ENCODE data around the gene LINGO1.
A peak's percentile ranks its signal among the peaks of the same experiment; 100 is the strongest.

LINGO1 gene

DNA sequence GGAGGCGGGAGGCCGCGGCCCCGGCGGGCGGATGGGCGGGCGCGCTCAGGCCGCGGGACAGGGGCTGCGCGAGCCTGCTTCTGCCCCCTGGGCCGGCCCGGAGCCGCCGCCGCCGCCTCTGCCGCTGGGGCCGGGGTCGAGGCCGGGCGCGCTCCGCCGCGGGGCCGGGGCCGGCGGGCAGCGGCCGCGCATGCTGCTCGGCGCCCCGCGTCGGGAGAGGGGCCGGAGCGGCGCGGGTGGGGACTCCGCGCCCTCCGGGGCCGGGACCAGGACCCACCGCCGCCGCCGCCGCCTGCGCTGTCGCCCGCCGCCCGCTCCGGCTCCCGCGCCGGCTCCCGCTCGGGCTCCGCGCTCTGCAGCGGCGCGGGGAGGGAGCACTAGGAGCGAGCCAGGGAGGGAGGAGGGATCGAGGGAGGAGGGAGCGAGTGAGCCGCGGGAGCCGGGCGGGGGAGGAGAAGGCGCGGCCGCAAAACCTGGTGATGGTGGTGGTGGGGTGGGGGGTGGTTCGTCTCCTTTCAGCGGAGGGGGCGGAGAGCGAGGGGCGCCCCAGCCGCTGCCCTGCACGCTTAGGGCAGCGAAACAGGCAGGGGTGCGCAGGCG, at the start of gene LINGO1:
Gene LINGO1, minus strand, starts transcription at position 379 of the 600 bp plus-strand sequence. CDS start 597 bp downstream, outside the sequence.
- DNase-seq (ENCODE audit: low spot score): peak; percentile 51

DNA sequence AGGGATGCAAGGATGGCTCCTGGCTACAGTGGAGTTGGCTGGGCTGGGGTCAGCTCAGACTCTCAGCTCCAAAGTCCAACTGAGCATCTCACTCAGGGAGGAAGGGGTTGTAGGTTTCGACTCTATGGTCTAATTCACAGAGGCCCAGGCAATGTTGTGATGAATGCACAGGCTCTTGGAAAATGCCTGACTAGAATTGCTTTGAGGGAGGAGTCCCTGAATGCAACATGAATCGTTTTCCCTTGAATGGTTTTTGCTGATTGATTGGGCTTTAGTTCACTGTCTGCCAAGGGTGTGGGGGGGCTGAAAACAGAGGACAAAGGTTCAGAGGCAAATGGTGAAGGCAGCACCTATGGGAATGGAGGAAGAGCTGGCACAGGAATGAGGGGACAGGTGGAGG, 48.6 kb upstream of the LINGO1 start:
- no peak for DNase-seq (ENCODE audit: low spot score)

GRCh38 chr15:77676569-77677375, 44.1 kb upstream of the LINGO1 start:
- DNase-seq (ENCODE audit: low spot score): no peak

DNA sequence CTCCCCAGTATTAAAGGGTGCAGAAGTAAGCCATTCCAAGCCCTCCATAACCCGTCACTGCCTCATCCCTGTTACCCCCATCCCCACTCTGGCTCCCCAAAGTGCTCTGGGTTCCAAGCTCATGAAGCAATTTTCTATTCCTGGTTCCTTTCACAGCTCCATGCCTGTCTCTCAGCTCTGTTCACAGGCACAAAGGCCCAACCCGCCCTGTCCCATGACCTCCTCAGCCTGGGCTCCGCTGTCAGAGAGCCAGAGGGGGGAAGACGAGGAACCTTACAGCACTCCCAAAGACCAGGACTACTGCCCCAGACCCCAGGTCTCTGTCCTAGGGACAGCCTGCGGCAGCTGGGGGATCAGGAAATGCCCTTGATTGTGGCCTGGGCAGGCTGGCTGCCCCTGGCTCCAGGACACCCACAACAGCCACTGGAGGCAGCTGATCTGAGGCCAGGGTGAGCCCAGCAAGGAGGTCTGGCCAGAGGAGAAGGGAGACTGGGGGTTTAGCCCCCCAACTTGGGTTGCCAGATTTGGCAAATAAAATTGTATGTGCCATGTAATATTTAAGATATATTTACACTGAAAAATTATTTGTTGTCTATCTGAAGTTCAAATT, 43.2 kb upstream of the LINGO1 start:
- DNase-seq (ENCODE audit: low spot score): no peak

GRCh38 chr15:77674327-77674726, 41.6 kb upstream of the LINGO1 start:
- DNase-seq (ENCODE audit: low spot score): no peak

DNA sequence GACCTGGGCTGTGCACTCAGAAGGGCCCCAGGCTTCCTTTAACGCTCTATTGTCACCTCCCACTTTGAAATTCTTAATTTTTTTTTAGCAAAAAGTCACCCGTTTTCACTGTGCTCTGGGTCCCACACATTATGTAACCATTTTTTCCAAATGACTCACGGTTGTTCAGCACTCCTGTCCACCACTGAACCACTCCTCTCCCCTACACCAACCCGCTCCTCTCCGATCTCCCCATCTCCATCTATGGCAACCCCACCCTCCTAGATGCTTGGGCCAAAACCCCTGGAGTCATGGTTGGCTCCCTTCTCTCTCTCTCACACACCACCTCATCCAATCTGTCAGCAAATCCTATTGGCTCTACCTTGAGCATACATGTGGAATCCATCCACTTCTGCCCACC, 41.2 kb upstream of the LINGO1 start:
- DNase-seq (ENCODE audit: low spot score): no peak

DNA sequence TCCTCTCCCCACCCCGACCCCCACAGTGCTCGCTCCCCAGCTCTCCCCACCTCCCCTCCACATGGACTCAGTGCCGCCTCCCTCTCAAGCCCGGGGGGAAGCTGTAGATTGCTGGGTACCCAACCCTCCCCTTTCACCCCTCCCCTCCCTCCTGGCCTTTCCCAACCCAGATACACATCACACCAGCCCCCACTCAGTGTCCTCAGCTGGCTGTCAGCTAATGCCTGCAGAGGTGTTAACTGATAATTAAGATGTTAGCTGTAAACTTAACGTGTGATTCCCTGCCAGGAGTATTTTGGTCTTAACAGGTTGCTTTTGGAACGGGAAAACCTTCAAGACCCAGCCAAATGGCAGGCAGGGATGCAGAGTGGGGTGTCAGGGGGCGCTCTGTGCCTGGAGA, 39.4 kb upstream of the LINGO1 start:
- no peak for DNase-seq (ENCODE audit: low spot score)

DNA sequence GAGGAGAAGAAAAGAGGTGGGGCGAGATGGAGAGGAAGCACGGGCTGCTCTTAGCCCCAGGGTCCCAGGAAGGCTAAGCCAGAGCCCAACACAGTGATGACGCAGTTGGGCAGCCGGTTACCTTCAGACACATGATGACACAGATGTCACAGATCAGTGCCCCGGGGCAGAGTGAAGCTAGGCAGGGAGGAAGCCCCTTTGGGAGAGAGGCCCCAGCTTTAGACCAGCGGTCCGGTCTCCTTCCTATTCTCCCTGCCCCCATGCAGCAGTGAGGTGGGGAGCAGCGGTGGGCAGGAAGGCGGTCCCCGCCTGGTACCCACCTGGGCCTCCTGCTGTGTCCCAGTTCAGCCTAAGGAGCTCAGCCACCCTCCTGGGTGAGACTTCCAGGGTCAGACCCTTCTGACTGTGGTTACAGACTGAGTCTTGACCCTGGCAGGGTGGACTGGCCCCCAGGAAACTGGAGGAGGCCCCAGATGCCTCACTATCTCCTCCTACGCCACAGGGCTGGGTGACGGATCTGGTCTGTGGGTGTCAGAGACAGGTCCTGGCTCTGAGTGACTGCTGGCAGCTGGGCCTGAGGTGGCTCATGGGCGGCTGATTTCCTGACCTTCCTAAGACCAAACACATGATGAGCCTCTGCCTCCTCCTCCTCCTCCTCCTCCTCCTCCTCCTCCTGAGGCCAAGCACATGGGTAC, 38.8 kb upstream of the LINGO1 start:
- no peak for DNase-seq (ENCODE audit: low spot score)

DNA sequence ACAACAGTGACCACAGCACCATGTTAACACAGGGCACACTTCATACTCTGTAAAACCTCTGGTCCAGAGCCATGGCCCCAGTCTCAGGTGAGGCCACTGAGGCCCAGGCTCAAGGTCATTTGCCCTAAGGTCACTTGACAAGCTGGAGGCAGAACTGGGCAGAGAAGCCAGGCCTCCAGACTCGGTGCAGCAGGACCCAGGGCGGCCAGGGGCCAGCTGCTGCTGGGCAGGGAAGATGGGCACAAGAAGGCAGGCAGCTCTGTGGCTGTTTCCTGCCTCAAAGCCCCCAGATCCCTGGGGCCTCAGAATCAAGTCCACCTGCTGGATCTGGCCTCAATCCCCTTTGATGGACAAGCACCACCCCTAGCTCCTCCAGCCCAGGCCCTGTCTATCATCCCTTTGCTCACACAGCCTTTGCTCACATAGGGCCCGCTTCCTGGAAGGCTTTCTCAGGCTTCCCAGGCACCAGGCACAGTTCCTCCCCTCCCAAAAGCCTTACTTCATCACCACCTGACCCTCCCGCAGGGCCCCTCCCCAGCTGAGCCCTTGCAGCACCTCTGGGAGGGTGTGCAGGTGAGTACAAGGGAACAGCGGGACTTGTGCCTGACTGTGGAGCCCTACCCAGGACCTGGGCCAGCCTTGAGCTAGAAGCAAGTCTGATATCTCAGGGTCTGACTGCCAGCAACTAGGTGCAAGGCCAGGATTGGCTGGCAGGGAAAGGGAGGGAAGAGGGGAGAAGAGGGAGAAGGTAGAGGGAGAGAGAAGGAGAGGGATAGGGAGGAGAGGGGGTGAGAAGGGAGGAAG, 38.0 kb upstream of the LINGO1 start:
- no peak for DNase-seq (ENCODE audit: low spot score)

DNA sequence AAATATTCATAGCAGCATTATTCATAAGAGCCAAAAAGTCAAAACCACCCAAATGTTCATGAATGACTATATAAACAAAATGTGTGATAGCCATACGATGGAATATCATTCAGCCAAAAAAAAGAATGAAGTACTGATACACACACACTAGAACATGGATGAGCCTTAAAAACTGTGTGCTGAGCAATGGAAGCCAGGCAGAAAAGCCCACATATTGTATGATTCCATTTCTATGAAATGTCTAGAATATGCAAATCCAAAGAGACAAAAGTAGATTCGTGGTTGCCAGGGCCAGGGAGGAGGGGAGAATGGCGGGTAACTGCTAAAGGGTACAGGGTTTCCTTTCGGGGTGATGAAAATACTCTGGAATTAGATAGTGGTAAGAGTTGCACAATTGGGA, 37.2 kb upstream of the LINGO1 start:
- no peak for DNase-seq (ENCODE audit: low spot score)

GRCh38 chr15:77667338-77668234, 34.9 kb upstream of the LINGO1 start:
- DNase-seq (ENCODE audit: low spot score): no peak

GRCh38 chr15:77666296-77666660, 33.6 kb upstream of the LINGO1 start:
- no peak for DNase-seq (ENCODE audit: low spot score)

- DNase-seq (ENCODE audit: low spot score): no peak
Observed at GRCh38 chr15:77665530-77666295, 33.0 kb upstream of the LINGO1 start.

- DNase-seq (ENCODE audit: low spot score): no peak
Observed at GRCh38 chr15:77664428-77664827, 31.7 kb upstream of the LINGO1 start.

DNA sequence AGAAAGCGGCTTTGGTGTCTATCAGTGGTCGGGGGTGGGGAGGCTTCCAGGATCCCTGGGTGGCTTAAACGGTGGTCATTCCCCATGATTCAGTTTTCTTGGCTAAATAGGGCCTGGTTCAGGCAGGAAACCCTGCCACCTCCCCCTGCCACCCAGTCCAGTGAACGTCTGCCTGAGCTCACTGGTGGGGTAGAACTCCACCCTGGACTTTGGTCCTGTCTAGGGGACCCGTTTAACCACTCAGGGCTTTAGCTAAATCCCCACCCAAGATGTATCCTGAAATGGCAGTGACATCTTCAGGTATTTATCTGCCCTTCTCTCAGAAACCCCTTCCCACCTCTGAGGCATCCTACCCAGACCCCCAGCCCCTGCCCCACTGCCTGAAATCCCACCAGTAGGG, 30.5 kb upstream of the LINGO1 start:
- no peak for DNase-seq (ENCODE audit: low spot score)

GRCh38 chr15:77659350-77660321, 26.9 kb upstream of the LINGO1 start:
- peak; percentile 81 for DNase-seq (ENCODE audit: low spot score)

GRCh38 chr15:77658304-77658703, 25.6 kb upstream of the LINGO1 start:
- DNase-seq (ENCODE audit: low spot score): no peak

- DNase-seq (ENCODE audit: low spot score): no peak
Observed at GRCh38 chr15:77657634-77658238, 25.0 kb upstream of the LINGO1 start.
